ENCODE measurements around the gene KCNK1. TPM values are rescaled to one million over a fixed set of nuclear protein-coding genes. Genes with fewer than 3 reads are reported as not detected.

Gene KCNK1
- total and polyA plus RNA-seq, 2 of the 8 experiments (the other 6 are each of a cell fraction or from before 2014, with no cell fraction given), result 11.9 to 16.5 TPM

- H4K91ac ChIP-seq (replicated peaks; ENCODE audit: insufficient read length, low read length), result no peak overlapping the region
- H3K36me3 ChIP-seq (ENCODE audit: control insufficient read depth in 2 of 4, insufficient read depth in 4 of 4, low read length in 3 of 4), result peaks cover 0 to 4% (median under 1%) of the 10 kb centered on the region in 4 experiments; a peak in 3 of 8 replicates
- no peaks in the 10 kb centered on the region for H3K27me3 ChIP-seq (replicated peaks in 1 of 4; ENCODE audit: control insufficient read depth in 3 of 4, extremely low read depth in 1 of 4, insufficient read depth in 3 of 4, low read length in 3 of 4)
- no peak overlapping the region for H3K27ac ChIP-seq (ENCODE audit: low read depth, low read length)
- H2BK20ac ChIP-seq (ENCODE audit: low read length), result no peak overlapping the region
- H2BK12ac ChIP-seq (ENCODE audit: low read depth, low read length), result no peak overlapping the region
- H3K4ac ChIP-seq (replicated peaks; ENCODE audit: insufficient read length, low read depth, low read length), result no peak overlapping the region
- H3K18ac ChIP-seq (ENCODE audit: extremely low read depth, low read length), result no peak overlapping the region
- 0 out of 7 replicates have a peak, but pooled peaks cover 0 to 2% (median 0%) of the 10 kb centered on the region in 4 experiments for H3K4me1 ChIP-seq (replicated peaks in 1 of 4; ENCODE audit: control insufficient read depth in 3 of 4, insufficient read depth in 4 of 4, low read length in 3 of 4)
- no peaks in the 10 kb centered on the region; a peak in 1 of 4 replicates for H3K79me2 ChIP-seq (ENCODE audit: control insufficient read depth in 1 of 2, insufficient read depth in 2 of 2, low read length in 2 of 2)
- H3K9me3 ChIP-seq (ENCODE audit: insufficient read depth in 2 of 2, low read depth in 1 of 2, low read length in 1 of 2), result no peaks in the 10 kb centered on the region
- no peak overlapping the region for H3K56ac ChIP-seq (replicated peaks; ENCODE audit: insufficient read length, low read depth, low read length)
- DNase-seq (ENCODE audit: low read depth in 1 of 2, low spot score in 2 of 2) (no peak), FAIRE-seq (no peak)
- no peak overlapping the region for H2BK120ac ChIP-seq (replicated peaks; ENCODE audit: low read depth, low read length)
- H3K9ac ChIP-seq (replicated peaks in 1 of 4; ENCODE audit: extremely low read depth in 1 of 4, low read depth in 3 of 4, low read length in 3 of 4), result no peak overlapping the region
- H4K20me1 ChIP-seq (replicated peaks in 1 of 2; ENCODE audit: control insufficient read depth in 1 of 2, insufficient read depth in 2 of 2, low read length in 2 of 2), result no peaks in the 10 kb centered on the region
- H3K23me2 ChIP-seq (ENCODE audit: low read depth, low read length), result no peaks in the 10 kb centered on the region
- no peak overlapping the region for H4K5ac ChIP-seq (ENCODE audit: insufficient read length, low read depth, low read length)
- H3K23ac ChIP-seq (ENCODE audit: insufficient read length), result no peak overlapping the region
- no peak overlapping the region for H2AK5ac ChIP-seq (ENCODE audit: low read depth, low read length)
- no peak for TF ChIP-seq BCL11A (IDR thresholded peaks at IDR 0.05; ENCODE audit: low read depth in 2 of 2, low read length in 2 of 2)
- TF ChIP-seq GTF2F1 (IDR thresholded peaks at IDR 0.05; ENCODE audit: borderline replicate concordance, low read depth, low read length), result no peak
- H3K14ac ChIP-seq (ENCODE audit: insufficient read length), result no peak overlapping the region
- no peak overlapping the region for H3K4me3 ChIP-seq (ENCODE audit: extremely low read depth in 1 of 4, insufficient read depth in 2 of 4, low read depth in 3 of 4, low read length in 4 of 4)
- no peak overlapping the region for H2AFZ ChIP-seq (ENCODE audit: low read length)
- H3K79me1 ChIP-seq (ENCODE audit: low read depth, low read length), result no peaks in the 10 kb centered on the region
- no peak overlapping the region for H3K4me2 ChIP-seq (ENCODE audit: insufficient read depth in 1 of 2, low read depth in 2 of 2, low read length in 2 of 2)
- H2BK5ac ChIP-seq (ENCODE audit: low read depth, low read length), result no peak overlapping the region
- no peak overlapping the region for H4K8ac ChIP-seq (ENCODE audit: extremely low read depth, insufficient read depth, low read length)
- H2BK15ac ChIP-seq (ENCODE audit: low read length), result no peak overlapping the region
- WGBS, 2 experiments (ENCODE audit: extremely low coverage in 1 of 2, insufficient coverage in 1 of 2, insufficient read length in 1 of 2, insufficient replicate concordance in 2 of 2, low coverage in 1 of 2, low lambda C conversion rate in 2 of 2, missing lambda C conversion rate in 1 of 2), result 92% methylated on average over 5 of the region's 5 CpGs; no CpG with 5 or more reads in 1 of the 2 experiments
- ChIA-PET CTCF (ENCODE audit: partially characterized antibody) (interaction anchor here (1.1 to 2.7 kb wide), 2 partner anchors 14 to 33 kb away, joined by 3 to 10 read pairs; no protein-coding TSS in a partner anchor), POLR2A (ENCODE audit: partially characterized antibody) (no interaction called here)
Measured at GRCh38 chr1:233664253-233664652, 50.3 kb downstream of the KCNK1 start.

Measured in H1 (cell line).